NCI-H748 treated with DMSO at 0.1 percent for 48 hours (cell line): Measurements from ENCODE around the gene ILDR2.

Source experiments
- DNase-seq: peaks from one replicate; lab custom pipeline; 2025; lab: John Stamatoyannopoulos, UW

ILDR2 gene, protein sequence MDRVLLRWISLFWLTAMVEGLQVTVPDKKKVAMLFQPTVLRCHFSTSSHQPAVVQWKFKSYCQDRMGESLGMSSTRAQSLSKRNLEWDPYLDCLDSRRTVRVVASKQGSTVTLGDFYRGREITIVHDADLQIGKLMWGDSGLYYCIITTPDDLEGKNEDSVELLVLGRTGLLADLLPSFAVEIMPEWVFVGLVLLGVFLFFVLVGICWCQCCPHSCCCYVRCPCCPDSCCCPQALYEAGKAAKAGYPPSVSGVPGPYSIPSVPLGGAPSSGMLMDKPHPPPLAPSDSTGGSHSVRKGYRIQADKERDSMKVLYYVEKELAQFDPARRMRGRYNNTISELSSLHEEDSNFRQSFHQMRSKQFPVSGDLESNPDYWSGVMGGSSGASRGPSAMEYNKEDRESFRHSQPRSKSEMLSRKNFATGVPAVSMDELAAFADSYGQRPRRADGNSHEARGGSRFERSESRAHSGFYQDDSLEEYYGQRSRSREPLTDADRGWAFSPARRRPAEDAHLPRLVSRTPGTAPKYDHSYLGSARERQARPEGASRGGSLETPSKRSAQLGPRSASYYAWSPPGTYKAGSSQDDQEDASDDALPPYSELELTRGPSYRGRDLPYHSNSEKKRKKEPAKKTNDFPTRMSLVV

DNA sequence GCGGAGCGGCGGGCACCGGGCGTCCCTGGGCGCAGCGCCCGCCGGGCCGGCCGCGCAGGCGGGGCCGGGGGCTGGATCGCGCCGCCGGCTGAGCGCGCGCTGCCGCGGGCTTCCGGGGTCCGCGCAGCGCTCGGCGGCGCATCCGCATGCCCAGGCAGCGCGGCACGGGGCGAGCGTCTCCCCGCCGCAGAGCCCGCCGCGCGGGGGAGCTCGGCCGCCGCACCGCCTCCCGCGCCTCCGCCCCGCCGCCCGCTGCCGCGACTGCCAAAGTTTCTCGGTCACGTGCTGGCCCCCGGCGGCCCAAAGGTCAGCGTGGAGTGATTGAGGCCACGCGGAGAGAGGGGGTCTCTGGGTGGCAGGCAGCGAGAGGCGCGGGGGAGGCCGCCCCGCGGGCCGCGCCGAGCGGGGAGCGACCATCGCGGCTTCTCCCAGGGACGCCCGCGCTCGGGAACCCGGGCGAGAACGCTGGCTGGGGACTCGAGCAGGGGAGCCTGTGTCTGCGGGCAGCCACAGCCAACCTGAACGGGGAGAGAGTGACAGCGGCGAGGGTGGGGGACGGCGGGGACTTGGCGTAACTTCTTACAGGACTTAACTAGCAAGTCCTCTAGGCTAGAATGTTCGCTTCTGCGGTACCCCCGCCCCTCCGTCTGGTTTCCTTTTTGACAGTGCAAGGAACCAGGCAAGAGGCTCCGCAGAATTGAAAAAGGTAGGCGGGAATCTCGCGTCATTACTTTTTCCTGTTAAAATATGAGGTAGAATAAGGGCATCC is at the start of gene ILDR2:
Gene ILDR2, minus strand, starts transcription at position 180 of the 769 bp plus-strand sequence. CDS start 272 bp downstream, outside the sequence.
- peak; percentile 24 for DNase-seq

DNA sequence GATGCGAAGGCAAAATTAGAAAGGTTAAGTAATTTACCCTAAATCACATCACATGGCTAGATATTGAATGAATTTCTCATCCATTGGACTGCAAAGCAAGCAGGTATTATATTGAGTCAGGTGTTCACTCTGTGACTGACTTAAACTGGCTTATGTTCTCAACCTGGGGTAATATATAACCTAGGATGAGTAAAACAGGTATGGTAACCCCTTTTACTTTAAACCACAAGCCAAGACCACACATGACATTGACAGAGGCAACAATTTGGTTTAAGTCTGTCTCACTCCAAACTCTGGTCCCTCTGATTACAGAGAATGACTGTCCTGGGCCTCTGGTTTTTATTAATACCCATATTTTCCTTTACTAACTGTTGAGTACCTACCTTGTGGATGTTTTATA is 47.0 kb upstream of the ILDR2 start:
- DNase-seq: no peak

DNA sequence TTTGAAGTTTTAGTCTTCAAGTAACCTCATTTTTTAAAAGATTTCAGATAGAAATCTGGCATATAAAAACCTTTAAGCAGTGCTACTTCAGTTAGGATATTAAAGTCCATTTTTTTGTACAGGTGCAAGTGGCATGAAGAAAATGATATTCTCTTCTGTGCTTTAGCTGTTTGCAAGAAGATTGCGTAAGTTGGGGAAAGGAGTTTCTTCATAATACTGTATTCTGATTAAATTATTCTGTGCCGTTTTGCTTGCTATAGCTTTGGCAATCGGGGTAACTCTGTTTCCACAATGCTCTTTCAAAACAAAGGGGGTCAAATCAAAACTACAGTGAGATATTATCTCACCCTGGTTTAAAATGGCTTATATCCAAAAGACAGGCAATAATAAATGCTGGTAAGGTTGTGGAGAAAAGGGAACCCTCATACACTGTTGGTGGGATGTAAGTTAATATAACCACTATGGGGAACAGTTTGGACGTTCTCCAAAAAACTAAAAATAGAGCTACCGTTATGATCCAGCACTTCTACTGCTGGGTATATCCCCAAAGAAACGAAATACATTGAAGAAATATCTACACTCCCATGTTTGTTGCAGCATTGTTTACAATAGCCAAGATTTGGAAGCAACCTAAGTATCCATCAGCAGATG is 40.9 kb upstream of the ILDR2 start:
- no peak for DNase-seq

DNA sequence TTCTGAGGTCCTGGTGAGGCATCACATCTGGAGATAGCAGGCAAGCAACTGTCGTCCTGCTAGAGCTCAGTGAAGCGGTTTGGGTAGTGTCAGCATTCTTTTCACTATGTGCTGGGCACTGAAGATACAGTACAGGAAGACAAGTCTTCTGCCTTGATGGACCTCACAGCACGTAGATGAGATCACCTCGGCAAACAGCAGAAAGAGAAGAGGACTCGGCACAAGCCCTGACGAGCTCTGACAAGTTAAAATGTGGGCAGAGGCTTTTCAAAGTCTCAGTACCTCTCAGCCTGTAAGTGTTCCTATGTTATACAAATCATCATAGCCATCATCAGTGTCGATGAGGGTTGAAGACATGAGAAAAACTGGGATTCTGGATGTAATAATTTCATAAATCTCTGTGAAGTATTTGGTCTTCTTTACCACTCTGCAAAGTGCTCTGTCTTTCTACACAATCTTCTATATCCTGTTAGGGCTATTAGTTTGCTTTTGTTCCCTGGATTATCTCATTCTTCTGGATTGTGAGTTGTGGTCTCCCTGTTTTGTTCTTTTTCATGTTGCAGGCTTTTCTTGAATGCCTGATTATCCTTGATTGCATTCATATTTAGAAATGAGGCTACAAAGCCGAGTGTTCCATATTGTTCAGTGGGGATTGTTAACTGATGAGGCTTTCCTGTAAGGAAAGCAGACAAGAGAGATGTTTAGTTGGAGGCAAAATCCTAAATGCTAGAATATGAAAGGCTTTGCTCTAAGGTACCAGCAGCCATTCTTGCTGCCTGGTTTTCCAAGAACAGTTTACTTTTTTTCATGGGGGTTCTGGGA is 38.0 kb upstream of the ILDR2 start:
- no peak for DNase-seq

DNA sequence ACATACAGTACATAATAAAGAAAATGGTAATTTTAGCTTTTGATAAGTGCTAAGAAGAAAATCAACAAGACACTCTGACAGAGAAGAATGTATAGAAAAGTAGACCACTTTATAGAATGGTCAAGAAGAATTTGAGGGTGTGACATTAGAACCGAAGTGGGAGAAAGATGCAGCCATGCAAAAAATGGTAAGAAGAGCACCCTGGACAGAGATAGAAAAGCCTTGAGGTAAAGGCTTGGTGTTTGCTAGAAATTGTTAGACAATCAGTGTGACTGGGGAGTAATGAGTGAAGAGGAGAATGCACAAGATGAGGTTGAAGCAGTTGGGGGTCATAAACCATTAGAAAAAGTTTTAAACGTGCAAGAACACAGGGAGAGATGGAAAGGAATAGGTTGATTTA is 37.2 kb upstream of the ILDR2 start:
- DNase-seq: no peak

DNA sequence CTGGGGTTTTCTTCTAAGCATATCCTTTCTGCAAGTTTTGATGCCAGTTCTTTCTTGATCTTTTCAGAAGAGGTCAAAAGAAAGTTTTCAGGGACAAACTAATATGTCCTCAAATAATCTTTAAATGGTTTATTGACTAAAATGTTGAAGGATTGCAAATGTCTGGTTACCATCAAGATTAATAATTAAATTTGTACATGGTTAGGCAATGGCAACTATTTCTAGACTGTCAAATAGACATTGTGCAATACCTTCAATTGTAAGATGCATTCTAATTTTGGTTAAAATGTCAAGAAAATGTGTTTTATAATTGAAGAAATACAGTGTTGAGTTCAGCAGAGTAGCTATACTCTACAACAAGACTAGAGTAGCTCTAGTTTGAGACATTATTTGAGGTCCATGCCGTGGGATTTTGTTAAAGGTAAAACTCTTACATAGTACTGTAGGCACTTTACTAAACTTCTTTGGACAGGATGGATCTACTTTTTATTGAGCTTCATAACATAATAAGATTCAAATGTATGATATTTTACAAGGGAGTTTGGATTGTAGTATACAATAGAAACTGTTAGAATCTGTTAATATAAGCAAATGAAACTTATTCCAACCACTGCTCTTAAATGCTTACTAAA is 36.3 kb upstream of the ILDR2 start:
- no peak for DNase-seq

DNA sequence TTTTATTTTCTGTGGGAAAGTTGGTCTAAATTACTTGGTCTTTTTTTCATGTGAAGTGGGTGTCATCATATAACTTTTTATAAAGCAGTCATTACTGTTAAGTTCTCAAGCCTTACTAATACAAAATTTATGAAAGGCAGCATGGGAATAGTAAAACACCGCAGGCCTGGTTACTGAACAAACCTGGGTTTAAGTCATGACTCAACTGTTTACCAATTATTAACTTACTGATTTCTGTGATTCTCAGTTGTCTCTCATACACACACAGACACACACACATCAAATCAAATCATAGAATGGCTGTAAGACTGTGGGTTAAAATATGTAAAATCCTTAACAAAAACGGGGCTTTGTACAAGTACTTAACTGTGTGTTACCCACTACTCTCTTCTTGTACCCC is 28.4 kb upstream of the ILDR2 start:
- no peak for DNase-seq

DNA sequence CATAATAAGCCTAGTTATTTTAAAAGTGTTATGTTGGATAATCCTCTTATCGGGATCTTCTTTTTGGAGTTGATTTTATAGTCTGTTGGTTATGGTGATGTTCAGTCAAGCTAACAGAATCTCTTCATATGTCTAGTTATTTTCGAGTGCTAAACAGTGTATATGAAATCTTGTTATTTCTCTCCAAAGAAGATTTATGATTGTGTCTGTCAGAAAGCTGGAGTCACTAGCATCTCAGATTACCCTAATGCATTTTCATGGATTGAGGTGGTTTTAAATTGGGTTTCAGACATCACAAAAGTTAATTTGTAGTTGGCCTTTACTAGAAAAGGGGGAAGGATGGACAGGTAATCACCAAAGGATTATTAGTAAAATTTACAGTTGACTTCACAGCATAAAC is 27.0 kb upstream of the ILDR2 start:
- DNase-seq: no peak

DNA sequence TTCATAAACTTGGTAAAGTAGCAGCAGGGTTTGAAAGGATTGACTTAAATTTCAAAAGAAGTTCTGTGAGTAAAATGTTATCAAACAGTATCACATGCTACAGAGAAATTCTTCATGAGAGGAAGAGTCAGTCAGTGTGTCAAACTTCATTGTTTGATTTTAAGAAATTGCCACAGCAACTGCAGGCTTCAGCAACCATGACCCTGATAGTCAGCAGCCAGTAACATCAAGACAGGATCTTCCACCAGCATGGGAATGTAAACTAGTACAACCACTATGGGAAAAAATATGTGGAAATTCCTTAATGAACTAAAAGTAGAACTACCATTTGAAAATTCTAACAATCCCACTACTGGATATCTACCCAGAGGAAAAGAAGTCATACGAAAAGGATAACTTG is 25.2 kb upstream of the ILDR2 start:
- DNase-seq: no peak

DNA sequence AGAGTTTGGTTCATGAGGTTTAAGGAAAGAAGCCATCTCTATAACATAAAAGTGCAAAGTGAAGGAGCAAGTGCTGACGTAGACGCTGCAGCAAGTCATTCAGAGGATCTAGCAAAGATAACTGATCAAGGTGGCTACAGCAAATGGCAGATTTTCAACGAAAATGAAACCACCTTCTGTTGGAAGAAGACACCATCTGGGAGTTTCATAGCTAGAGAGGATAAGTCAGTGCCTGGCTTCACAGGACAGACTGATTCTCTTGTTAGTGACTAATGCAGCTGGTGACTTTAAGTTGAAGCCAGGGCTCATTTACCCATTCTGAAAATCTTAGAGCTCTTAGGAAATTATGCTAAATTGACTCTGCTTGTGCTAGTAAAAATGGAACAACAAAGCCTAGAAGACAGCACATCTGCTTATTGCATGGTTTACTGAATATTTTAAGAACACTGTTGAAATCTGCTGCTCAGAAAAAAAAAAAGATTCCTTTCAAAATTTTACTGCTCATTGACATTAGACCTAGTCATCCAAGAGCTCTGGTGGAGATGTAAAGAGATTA is 24.2 kb upstream of the ILDR2 start:
- DNase-seq: no peak

DNA sequence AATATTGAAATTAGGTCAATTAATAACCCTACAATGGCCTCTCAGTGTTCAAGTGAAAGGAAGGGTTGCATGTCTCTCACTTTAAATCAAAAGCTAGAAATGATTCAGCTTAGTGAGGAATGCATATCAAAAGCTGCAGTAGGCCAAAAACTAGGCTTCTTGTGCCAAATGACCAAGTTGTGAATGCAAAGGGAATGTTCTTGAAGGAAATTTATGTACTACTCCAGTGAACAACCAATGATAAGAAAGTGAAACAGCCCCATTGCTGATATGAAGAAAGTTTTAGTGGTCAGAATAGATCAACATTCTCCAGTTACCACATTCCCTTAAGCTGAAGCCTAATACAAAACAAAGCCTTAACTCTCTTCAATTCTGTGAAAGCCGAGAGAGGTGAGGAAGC is 23.7 kb upstream of the ILDR2 start:
- DNase-seq: no peak

DNA sequence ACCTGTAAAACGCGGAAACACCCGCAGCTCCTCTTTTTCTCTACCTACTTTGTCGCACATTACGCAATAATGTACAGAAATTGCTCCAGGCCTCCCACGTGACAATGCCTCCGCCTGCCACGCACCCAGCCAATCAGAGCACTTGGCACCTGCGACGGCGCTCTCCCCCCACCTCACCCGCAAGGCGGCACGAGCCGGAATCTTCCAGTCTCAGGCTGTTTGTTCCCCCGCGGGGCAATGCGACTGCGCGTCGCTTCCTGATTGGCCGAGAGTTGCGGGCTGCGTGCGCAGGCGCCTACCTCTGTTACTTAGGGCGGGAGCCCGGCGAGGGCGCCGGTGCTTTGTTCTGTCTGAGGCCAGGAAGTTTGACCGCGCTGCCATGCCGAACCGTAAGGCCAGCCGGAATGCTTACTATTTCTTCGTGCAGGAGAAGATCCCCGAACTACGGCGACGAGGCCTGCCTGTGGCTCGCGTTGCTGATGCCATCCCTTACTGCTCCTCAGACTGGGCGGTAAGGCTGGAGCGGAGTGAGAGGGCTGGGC is 13.7 kb upstream of the ILDR2 start, which contains the start of gene MAEL:
Gene MAEL, plus strand, starts transcription at position 307 of the 542 bp plus-strand sequence. Its CDS starts 73 bp downstream, at position 380.
- DNase-seq: no peak

DNA sequence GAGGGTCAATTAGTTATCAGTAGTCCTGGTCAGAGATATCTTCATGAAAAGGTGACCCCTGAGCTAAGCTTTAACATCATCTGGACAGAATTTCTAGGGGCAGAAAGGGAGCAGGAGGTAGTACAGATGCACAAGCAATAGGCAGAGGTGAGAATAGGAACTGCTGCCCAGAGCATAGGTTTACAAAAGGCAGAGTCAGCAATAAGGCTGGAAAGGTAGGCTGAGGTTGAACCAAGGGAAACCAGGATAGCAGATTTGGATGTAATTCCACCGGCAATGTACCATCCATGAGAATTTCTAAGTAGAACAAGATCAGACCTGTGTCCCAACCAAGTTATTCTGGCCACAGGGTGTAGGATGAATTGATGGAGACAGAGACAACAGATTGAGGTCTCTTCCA is 6.2 kb upstream of the ILDR2 start:
- no peak for DNase-seq

DNA sequence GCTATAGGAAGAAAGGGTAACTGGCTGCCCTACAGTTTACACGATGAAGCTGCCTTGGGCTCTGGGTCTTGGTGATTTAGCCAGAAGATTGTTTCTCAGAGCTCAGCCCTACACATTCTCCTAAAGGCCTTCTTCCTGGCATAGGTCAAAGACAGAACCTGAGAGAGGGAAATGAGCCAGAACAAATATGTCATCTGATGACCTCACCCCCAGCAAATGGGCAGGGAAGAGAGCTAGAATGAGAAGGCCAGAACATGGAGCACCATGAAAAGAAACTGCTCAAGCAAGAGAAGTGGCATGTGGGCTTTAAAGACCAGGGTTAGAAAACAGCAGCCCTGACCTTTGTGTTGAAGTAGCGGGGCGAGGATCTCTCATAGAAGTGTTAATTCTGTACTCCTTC is 5.5 kb upstream of the ILDR2 start:
- DNase-seq: no peak

DNA sequence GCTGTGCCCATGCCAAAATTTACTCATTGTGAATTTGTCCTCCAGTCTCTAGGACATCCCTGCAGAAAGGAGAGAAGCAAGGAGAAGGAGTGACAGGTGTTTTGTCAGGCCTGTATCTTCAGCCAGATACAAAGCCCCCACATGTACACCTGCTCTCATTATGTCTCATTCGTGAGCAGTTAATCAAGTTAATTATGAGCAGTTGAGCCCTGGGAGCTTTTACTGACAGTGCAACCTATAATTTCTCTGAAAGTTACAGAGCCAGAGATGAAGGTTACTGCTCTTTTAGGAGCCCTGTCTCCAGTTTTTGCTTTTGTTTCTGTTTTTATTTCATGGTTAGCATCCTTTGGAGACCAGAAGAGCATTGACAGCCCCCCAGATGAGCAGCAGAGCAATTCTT is 5.0 kb upstream of the ILDR2 start:
- DNase-seq: peak; percentile 34

DNA sequence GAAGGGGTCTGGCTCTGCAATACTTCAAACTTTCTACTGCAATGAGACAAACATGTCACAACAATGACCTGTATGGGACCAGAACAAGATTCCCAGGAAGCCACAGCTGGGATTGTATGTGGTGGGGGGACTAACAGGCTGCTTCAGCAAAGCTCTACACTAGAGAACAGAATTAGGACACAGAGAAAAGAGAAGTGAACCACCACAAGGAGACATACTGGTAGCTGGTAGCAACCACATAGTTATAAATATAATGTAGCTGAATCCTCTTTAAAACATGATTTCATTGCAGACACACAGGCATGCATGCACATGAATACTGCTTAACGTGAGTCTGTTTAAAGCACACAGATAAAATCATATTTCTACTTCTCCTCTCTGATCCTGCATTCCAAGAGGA is 3.5 kb upstream of the ILDR2 start:
- DNase-seq: no peak

DNA sequence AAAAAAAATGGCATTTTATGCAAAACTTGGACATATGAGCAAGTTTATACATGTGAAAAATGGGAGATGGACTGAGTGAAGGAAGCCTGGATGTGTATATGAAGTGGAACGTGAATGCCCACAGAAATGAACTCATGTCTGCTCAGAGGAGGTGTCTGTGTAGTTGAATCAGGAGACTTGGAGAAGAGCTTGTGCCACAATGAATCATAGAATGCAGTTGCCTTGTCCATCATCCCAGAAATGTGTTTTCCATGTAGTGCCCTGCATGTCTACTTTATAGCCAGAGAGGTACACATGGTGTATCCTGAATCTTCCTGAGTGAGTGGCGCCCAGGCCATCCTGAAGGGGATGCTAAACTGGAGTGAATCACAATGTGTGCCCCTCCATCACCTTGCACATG is 2.6 kb upstream of the ILDR2 start:
- DNase-seq: no peak

DNA sequence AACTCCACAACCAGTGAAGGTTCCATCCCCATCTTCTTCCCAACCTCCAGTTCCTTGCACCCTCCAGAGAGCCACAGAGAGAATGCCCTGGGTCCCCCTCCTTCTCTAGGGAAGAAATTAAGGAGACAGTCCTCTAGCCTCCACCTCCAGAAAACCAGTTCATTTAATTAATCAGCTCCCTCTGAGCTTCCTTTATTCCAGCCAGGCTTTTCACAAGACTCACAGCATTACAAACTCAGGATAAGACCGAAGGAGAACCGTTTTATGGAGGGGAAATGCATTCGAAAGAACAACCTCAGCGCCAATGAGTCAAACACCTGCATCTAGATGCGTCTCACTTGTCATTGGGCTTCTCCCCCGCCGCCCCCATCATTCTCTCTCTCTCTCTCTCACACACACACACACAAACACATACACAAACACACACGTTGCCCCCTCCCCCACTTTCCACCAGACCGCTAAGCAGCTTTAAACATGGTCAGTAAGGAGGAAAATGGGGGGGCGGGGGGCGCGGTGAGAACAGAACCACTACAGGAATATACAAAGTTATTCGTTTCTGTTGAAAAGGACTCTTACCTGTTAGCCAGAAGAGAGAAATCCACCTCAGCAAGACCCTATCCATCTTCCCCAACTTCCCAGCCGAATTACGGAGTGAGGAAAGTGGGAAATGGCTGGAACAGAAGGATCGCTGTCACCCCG is 544 bp downstream of the ILDR2 start:
- DNase-seq: peak; percentile 19

DNA sequence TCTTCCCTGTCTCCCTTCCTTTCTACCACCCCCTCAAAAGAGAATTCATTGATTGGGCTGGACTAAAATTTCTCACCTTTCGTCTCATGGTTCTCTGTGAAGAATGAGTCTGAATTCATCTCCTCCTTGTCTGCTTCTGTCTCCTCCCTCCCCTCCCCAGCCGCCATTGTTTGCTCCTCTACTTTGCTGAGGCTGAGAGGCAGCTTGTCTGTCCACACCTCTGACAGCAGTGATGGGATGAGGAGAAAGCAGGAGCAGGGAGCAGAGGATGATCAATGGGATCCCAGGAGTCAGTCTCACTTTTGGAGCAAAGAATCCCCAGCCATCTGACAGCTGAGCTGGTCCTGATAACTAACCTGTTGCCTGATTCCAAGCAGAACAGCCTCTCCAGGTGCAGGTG is 2.5 kb downstream of the ILDR2 start:
- no peak for DNase-seq

DNA sequence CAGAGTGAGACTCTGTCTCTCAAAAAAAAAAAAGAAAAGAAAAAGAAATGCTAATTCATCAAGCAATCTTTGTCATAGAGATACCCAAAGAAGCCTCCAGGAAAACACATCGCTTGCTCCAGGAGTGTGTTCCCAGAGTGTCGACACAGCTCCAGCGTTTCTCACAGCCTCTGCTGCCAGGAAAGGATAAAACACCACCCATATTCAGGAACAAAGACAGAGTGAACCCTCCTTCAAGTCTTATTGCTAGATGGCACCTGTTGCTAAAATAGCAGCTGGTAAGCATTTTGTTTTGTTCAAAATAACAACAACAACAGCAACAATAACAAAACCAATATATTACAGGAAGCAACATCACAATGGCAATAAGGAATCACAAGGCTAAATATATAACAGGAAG is 3.1 kb downstream of the ILDR2 start:
- DNase-seq: no peak
